PC-3 (cell line): ENCODE results near the gene GRIA1. TPM values are rescaled to one million over a fixed set of nuclear protein-coding genes. Genes with fewer than 3 reads are reported as not detected.

Experiments
- ATAC-seq: fragments of 200-7000 bp; cut with Tn5 transposase; 2 replicates; pipeline ENCODE4 v1.9.1; 2020; ENCODE audit warnings: mild to moderate bottlenecking, moderate library complexity
- BruUV-seq: library from RNA; stranded (reverse); fragments of 400-500 nt; replicated peaks from 2 replicates; lab custom pipeline; 2021; lab: Mats Ljungman, UMichigan
- CTCF ChIA-PET: fragments of 300-600 bp; sonication (Branson Sonifier 250); formaldehyde crosslinking; loops from one replicate; lab custom pipeline; 2022; ENCODE audit warnings: antibody characterized with exemption; lab: Charles Lee
- POLR2A ChIA-PET: fragments of 300-600 bp; sonication (Branson Sonifier 250); formaldehyde crosslinking; loops from one replicate; lab custom pipeline; 2022; ENCODE audit warnings: antibody characterized with exemption; ENCODE audit not compliant: unreplicated experiment; lab: Charles Lee
- DNase-seq: peaks from one replicate; pipeline ENCODE4 v3.0.0-alpha.2; 2015
- H2AFZ ChIP-seq: fragments of 300-600 bp; sonication (generic); 2 replicates; pipeline ENCODE4 v1.6.0; 2016; ENCODE audit warnings: antibody characterized with exemption, low read length
- H3F3A ChIP-seq: fragments of 300-600 bp; sonication (generic); one replicate; pipeline ENCODE4 v1.6.0; 2017; ENCODE audit warnings: antibody characterized with exemption, low read length, control low read depth, mild to moderate bottlenecking; ENCODE audit not compliant: unreplicated experiment
- H3K27ac ChIP-seq: fragments of 300-600 bp; sonication (generic); 2 replicates; pipeline ENCODE4 v1.5.1; 2016; ENCODE audit warnings: mild to moderate bottlenecking, low read length
- H3K27me3 ChIP-seq: fragments of 300-600 bp; sonication (generic); 2 replicates; pipeline ENCODE4 v1.6.1; 2016; ENCODE audit warnings: low read length, mixed read lengths
- H3K36me3 ChIP-seq: fragments of 300-600 bp; sonication (generic); 2 replicates; pipeline ENCODE4 v1.6.1; 2016; ENCODE audit warnings: low read depth, mixed run types, low read length, mixed read lengths
- H3K4me1 ChIP-seq: fragments of 300-600 bp; sonication (generic); 2 replicates; pipeline ENCODE4 v1.5.1; 2016; ENCODE audit warnings: low read length; ENCODE audit not compliant: insufficient read depth
- H3K4me2 ChIP-seq: fragments of 300-600 bp; sonication (generic); 2 replicates; pipeline ENCODE4 v1.6.0; 2016; ENCODE audit warnings: low read length
- H3K4me3 ChIP-seq: fragments of 300-600 bp; sonication (generic); 2 replicates; pipeline ENCODE4 v1.5.1; 2016; ENCODE audit warnings: mild to moderate bottlenecking, low read length, mixed read lengths
- H3K79me2 ChIP-seq: fragments of 300-600 bp; sonication (generic); 2 replicates; pipeline ENCODE4 v1.6.1; 2017; ENCODE audit warnings: low read length, mixed read lengths
- H3K9ac ChIP-seq: fragments of 300-600 bp; sonication (generic); 2 replicates; pipeline ENCODE4 v1.6.0; 2016; ENCODE audit warnings: mild to moderate bottlenecking, low read length
- H3K9me2 ChIP-seq: fragments of 300-600 bp; sonication (generic); replicated peaks from 2 replicates; pipeline ENCODE4 v1.6.1; 2016; ENCODE audit warnings: mixed run types, low read length, mixed read lengths
- H3K9me3 ChIP-seq: fragments of 300-600 bp; sonication (generic); 2 replicates; pipeline ENCODE4 v1.6.1; 2016; ENCODE audit warnings: low read length, mixed read lengths
- H4K20me1 ChIP-seq: fragments of 300-600 bp; sonication (generic); 2 replicates; pipeline ENCODE4 v1.6.1; 2016; ENCODE audit warnings: low read length, mixed read lengths
- CTCF ChIP-seq: fragments of 300-600 bp; sonication (generic); conservative IDR thresholded peaks from 2 replicates; pipeline ENCODE4 v1.5.1; 2017; ENCODE audit warnings: antibody characterized with exemption, low read depth, mild to moderate bottlenecking, low read length
- EZH2 ChIP-seq: fragments of 300-600 bp; sonication (generic); IDR thresholded peaks from one replicate; pipeline ENCODE4 v1.6.1; 2017; ENCODE audit warnings: antibody characterized with exemption, mild to moderate bottlenecking, low read length; ENCODE audit not compliant: unreplicated experiment
- EZH2phosphoT487 ChIP-seq: fragments of 300-600 bp; sonication (generic); IDR thresholded peaks from 2 replicates; pipeline ENCODE4 v1.6.1; 2018; ENCODE audit warnings: mild to moderate bottlenecking, antibody characterized with exemption, low read length, borderline replicate concordance
- intact Hi-C: fragments of 100-400 bp; cut with micrococcal nuclease; formaldehyde crosslinking; loops from 2 replicates; pipeline ENCODE4 v1.9.0; 2023
- total RNA-seq: library from RNA; depleted of rRNA; stranded (reverse); fragments of >200 nt; gene quantifications from 2 replicates; pipeline ENCODE4 v1.2.3, GENCODE V29; 2014

Gene GRIA1
- total RNA-seq, 1 experiment from 2014 or later: not detected

- ATAC-seq: no peak
- Histone ChIP-seq H3K9me2 (no peaks in the 10 kb centered on the region), H4K20me1 (no peaks in the 10 kb centered on the region), H3K9ac (no peak overlapping the region), H2AFZ (no peak overlapping the region), H3F3A (no peaks in the 10 kb centered on the region), H3K27me3 (no peaks in the 10 kb centered on the region; the same call in 1 of the 2 replicates), H3K4me3 (no peak overlapping the region), H3K27ac (no peak overlapping the region), H3K36me3 (no peaks in the 10 kb centered on the region), H3K4me2 (no peak overlapping the region), H3K9me3 (0 out of 2 replicates have a peak, but pooled peaks cover 3% of the 10 kb centered on the region), H3K79me2 (no peaks in the 10 kb centered on the region), H3K4me1 (no peaks in the 10 kb centered on the region)
- no TSS peak for BruUV-seq
- TF ChIP-seq EZH2: no peak
- TF ChIP-seq CTCF: no peak
- no peak for TF ChIP-seq EZH2phosphoT487
- ChIA-PET POLR2A (no interaction called here), CTCF (no interaction called here)
- intact Hi-C loops: no loop called here
- no peak for DNase-seq
These were observed 167.7 kb downstream of the GRIA1 start for GRCh38 chr5:153658149-153658548.

DNA sequence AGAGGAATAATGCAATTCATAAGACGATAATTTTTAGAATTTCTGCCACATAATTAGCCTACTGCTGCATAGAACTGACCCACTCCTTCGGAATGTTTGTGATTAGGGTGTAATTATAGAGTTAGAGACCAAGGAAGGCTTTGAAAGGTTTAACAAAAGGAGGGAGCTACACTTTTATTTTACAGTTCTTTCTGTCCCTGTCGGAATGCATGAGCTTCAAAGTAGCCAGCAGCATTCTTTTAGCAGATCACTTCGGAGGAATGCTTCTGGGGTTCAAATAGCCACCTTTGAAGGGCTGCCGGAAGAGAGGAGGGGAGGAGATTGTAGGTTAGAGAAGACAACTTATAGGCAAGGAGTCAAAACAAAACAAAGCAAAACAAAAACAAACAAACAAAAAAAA is 168.1 kb downstream of the GRIA1 start:
- no peaks in the 10 kb centered on the region for H3K79me2 ChIP-seq
- H3K9ac ChIP-seq: no peak overlapping the region
- no peaks in the 10 kb centered on the region for H3K4me1 ChIP-seq
- no peaks in the 10 kb centered on the region for H3K36me3 ChIP-seq
- DNase-seq (no peak), ATAC-seq (no peak)
- no peaks in the 10 kb centered on the region; the same call in 1 of the 2 replicates for H3K27me3 ChIP-seq
- no peaks in the 10 kb centered on the region for H3F3A ChIP-seq
- ChIA-PET CTCF (no interaction called here), POLR2A (no interaction called here)
- H3K27ac ChIP-seq: no peak overlapping the region
- H3K9me3 ChIP-seq: 0 out of 2 replicates have a peak, but pooled peaks cover 3% of the 10 kb centered on the region
- no peaks in the 10 kb centered on the region for H4K20me1 ChIP-seq
- no peak overlapping the region for H2AFZ ChIP-seq
- no peaks in the 10 kb centered on the region for H3K9me2 ChIP-seq
- TF ChIP-seq EZH2 (no peak), CTCF (no peak), EZH2phosphoT487 (no peak)
- H3K4me2 ChIP-seq: no peak overlapping the region
- BruUV-seq: no TSS peak
- H3K4me3 ChIP-seq: no peak overlapping the region
- intact Hi-C loops: no loop called here

DNA sequence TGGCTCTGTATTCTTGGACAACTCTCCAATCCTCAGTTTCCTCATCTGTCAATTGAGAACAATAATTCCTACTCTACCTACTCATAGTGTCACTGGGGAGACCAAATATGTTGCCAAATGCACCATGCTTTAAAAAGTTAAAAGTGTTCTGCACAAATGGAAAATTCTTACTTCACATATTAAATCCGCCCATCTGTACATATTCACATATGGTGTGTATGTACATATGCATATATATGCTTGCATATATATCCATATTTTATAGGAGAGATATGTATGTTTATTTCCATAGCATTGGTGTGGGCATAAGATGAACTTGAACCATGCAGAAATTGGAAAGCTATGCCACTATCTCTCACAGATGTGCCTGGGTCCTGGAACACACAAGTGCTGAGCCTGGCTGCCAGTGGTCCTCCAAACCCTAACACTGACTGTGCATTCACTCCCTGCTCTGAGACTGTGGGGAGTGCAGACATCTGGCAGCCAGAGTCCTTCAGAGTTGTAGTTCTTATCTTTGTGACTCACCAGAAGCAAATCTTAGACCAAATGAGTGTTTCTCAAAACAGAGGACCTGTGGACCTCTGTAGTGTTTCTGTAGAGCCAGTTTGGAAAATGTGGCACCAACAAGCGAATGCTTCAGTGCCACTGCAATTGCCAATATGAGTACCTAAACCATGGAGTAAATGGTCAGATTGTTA is 168.7 kb downstream of the GRIA1 start:
- ChIA-PET POLR2A (no interaction called here), CTCF (no interaction called here)
- H3F3A ChIP-seq: no peaks in the 10 kb centered on the region
- BruUV-seq: no TSS peak
- no peak overlapping the region for H2AFZ ChIP-seq
- intact Hi-C loops: no loop called here
- H3K27ac ChIP-seq: no peak overlapping the region
- ATAC-seq (no peak), DNase-seq (no peak)
- 0 out of 2 replicates have a peak, but pooled peaks cover 3% of the 10 kb centered on the region for H3K9me3 ChIP-seq
- no peaks in the 10 kb centered on the region; the same call in 1 of the 2 replicates for H3K27me3 ChIP-seq
- no peak overlapping the region for H3K4me3 ChIP-seq
- no peaks in the 10 kb centered on the region for H3K36me3 ChIP-seq
- H3K9ac ChIP-seq: no peak overlapping the region
- no peaks in the 10 kb centered on the region for H3K4me1 ChIP-seq
- H3K9me2 ChIP-seq: no peaks in the 10 kb centered on the region
- TF ChIP-seq EZH2 (no peak), EZH2phosphoT487 (no peak), CTCF (no peak)
- H3K79me2 ChIP-seq: no peaks in the 10 kb centered on the region
- no peak overlapping the region for H3K4me2 ChIP-seq
- H4K20me1 ChIP-seq: no peaks in the 10 kb centered on the region
